Sigmoid colon (tissue), 7 donors: ENCODE data around the gene FXYD7. TPM values are rescaled to one million over a fixed set of nuclear protein-coding genes. Genes with fewer than 3 reads are reported as not detected.

Experiments used
- DNase-seq: peaks from one replicate; pipeline ENCODE4 v3.0.0-alpha.2; 2019
- H3K27ac ChIP-seq, 4 donors: fragments of 200-600 bp; sonication (generic); one replicate each; pipeline ENCODE4 v1.5.1; 2016 to 2019; ENCODE audit warnings: mild to moderate bottlenecking in 1 of 4
- H3K27me3 ChIP-seq, 3 donors: fragments of 200-600 bp; sonication (generic); one replicate each; pipeline ENCODE4 v1.5.1; 2019; ENCODE audit warnings: mild to moderate bottlenecking in 1 of 3
- H3K36me3 ChIP-seq, 4 donors: fragments of 200-600 bp; sonication (generic); one replicate each; pipeline ENCODE4 v1.5.1; 2016 to 2019
- H3K4me1 ChIP-seq, 4 donors: fragments of 200-600 bp; sonication (generic); one replicate each; pipeline ENCODE4 v1.5.1; 2017 to 2019
- H3K4me3 ChIP-seq, 4 donors: fragments of 200-600 bp; sonication (generic); one replicate each; pipeline ENCODE4 v1.5.1; 2017 to 2019; ENCODE audit warnings: mild to moderate bottlenecking in 2 of 4, moderate library complexity in 1 of 4
- H3K9me3 ChIP-seq, 4 donors: fragments of 200-600 bp in 3 of 4; sonication (generic) in 3 of 4; one replicate each; pipeline versions ENCODE4 v1.5.1 to v1.6.1; 2013 to 2019
- CTCF ChIP-seq, 4 experiments: fragments of 450-650 bp in 3 of 4; fragments of 200-600 bp in 1 of 4; IDR thresholded peaks; one replicate each; pipeline ENCODE4 v1.5.1; 2016 to 2019; ENCODE audit warnings: antibody characterized with exemption in 4 of 4, mild to moderate bottlenecking in 3 of 4, moderate library complexity in 2 of 4
- EP300 ChIP-seq, 4 donors: sonication (generic); formaldehyde crosslinking; IDR thresholded peaks; one replicate each; pipeline ENCODE4 v1.6.1; 2017; ENCODE audit warnings: antibody characterized with exemption in 4 of 4
- POLR2A ChIP-seq, 2 donors: fragments of 450-650 bp; IDR thresholded peaks; one replicate each; pipeline ENCODE4 v1.6.1; 2016; ENCODE audit warnings: antibody characterized with exemption in 2 of 2, mild to moderate bottlenecking in 2 of 2, moderate library complexity in 2 of 2
- POLR2AphosphoS5 ChIP-seq, 4 donors: sonication (generic); formaldehyde crosslinking; IDR thresholded peaks; one replicate each; pipeline ENCODE4 v1.6.1; 2017; ENCODE audit warnings: antibody characterized with exemption in 4 of 4
- WGBS, 2 donors: extraction: QIAGEN DNeasy Blood & Tissue Kit; methylation state at CpG; one replicate each; pipeline ENCODE4 v1.1.7; 2013; 5-methylcytosine and 5-hydroxymethylcytosine counted together
- intact Hi-C: fragments of 100-400 bp; cut with DNase I; formaldehyde crosslinking; loops from one replicate; pipeline ENCODE4 v1.15.1; 2023
- polyA plus RNA-seq, 3 donors: library from polyadenylated mRNA; stranded (reverse); fragments of 200-250 nt; gene quantifications; one replicate each; pipeline ENCODE4 v1.2.3, GENCODE V29; 2013
- total RNA-seq, 4 donors: library from RNA; depleted of rRNA; stranded (reverse); fragments of >200 nt; gene quantifications; one replicate each; pipeline ENCODE4 v1.1.0, GENCODE V29; 2016
- donor health status: healthy with polysubstance abuse.
- donor health status: Bipolar disorder and iron deficiency.
- donor health status: healthy.

Gene FXYD7
- total and polyA plus RNA-seq, 7 donors: 1.7 to 3.3 TPM; not detected in 5

- DNase-seq: no peak
- peak overlapping the region in 2 of 4 donors; percentile 18 to 20 for H3K4me3 ChIP-seq
- H3K27ac ChIP-seq: peak overlapping the region; percentile 37 to 67 (median 58)
- no peaks in the 10 kb centered on the region for H3K9me3 ChIP-seq
- TF ChIP-seq CTCF (IDR thresholded peaks at IDR 0.05): no peak
- TF ChIP-seq POLR2A (IDR thresholded peaks at IDR 0.05): peak in 1 of 2 donors; percentile 27
- no peak for TF ChIP-seq EP300 (IDR thresholded peaks at IDR 0.05)
- peak in 2 of 4 donors; percentile 54 to 56 for TF ChIP-seq POLR2AphosphoS5 (IDR thresholded peaks at IDR 0.05)
- peaks cover 0 to 16% (median 10%) of the 10 kb centered on the region in 4 donors for H3K4me1 ChIP-seq
- intact Hi-C loops: no loop called here
- 42 to 61% methylated on average over 13 of the region's 13 CpGs for WGBS, 2 donors
- no peaks in the 10 kb centered on the region for H3K36me3 ChIP-seq
- H3K27me3 ChIP-seq: peaks cover 0 to 5% (median 0%) of the 10 kb centered on the region in 3 donors
These were observed 24.6 kb upstream of the FXYD7 start for GRCh38 chr19:35118268-35119020.

DNA sequence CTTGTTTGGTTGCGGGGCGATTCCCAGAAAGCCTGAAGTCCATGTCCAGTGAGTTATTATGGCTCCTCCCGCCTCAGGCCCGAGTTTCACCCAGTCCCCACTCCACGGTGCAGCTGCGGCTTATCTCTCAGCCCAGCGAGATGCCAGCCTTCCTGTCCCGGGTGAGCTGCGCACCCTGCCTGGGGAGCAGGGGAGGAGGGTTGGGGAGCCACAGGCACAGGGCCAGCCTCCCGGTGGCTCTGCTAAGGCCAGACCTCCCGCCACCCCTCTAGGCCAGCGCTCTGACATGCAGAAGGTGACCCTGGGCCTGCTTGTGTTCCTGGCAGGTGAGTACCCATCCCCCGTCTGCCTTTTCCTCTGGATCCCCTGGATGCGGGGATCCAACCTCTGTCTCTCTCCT is 24.0 kb upstream of the FXYD7 start:
- H3K9me3 ChIP-seq: no peaks in the 10 kb centered on the region
- peak overlapping the region in 2 of 4 donors; percentile 18 to 20 for H3K4me3 ChIP-seq
- TF ChIP-seq POLR2AphosphoS5 (IDR thresholded peaks at IDR 0.05): no peak
- no peak for TF ChIP-seq POLR2A (IDR thresholded peaks at IDR 0.05)
- no peak for TF ChIP-seq CTCF (IDR thresholded peaks at IDR 0.05)
- TF ChIP-seq EP300 (IDR thresholded peaks at IDR 0.05): no peak
- DNase-seq: no peak
- no peaks in the 10 kb centered on the region for H3K36me3 ChIP-seq
- H3K4me1 ChIP-seq: peaks cover 0 to 19% (median 13%) of the 10 kb centered on the region in 4 donors
- intact Hi-C loops: no loop called here
- H3K27me3 ChIP-seq: peaks cover 0 to 5% (median 0%) of the 10 kb centered on the region in 3 donors
- WGBS, 2 donors: 48 to 59% methylated on average over 14 of the region's 14 CpGs
- peak overlapping the region; percentile 37 to 67 (median 58) for H3K27ac ChIP-seq

GRCh38 chr19:35119578-35120155 is 23.4 kb upstream of the FXYD7 start:
- intact Hi-C loops: loop anchor here (10.0 kb wide), 1 partner anchor 145 kb away; no protein-coding TSS in a partner anchor
- Histone ChIP-seq H3K36me3 (no peaks in the 10 kb centered on the region), H3K4me3 (peak overlapping the region in 1 of 4 donors; percentile 18), H3K4me1 (peaks cover 0 to 18% (median 12%) of the 10 kb centered on the region in 4 donors), H3K27ac (peak overlapping the region; percentile 40 to 67 (median 52)), H3K27me3 (peaks cover 0 to 5% (median 0%) of the 10 kb centered on the region in 3 donors), H3K9me3 (no peaks in the 10 kb centered on the region)
- DNase-seq: no peak
- no peak for TF ChIP-seq CTCF (IDR thresholded peaks at IDR 0.05)
- TF ChIP-seq EP300 (IDR thresholded peaks at IDR 0.05): no peak
- TF ChIP-seq POLR2AphosphoS5 (IDR thresholded peaks at IDR 0.05): no peak
- no peak for TF ChIP-seq POLR2A (IDR thresholded peaks at IDR 0.05)
- WGBS, 2 donors: 82 to 84% methylated on average over 9 of the region's 9 CpGs

- Histone ChIP-seq H3K27ac (peak overlapping the region; percentile 45 to 67 (median 56)), H3K4me3 (no peak overlapping the region), H3K4me1 (peaks cover 0 to 19% (median 10%) of the 10 kb centered on the region in 4 donors), H3K9me3 (no peaks in the 10 kb centered on the region), H3K27me3 (no peaks in the 10 kb centered on the region), H3K36me3 (no peaks in the 10 kb centered on the region)
- 25 to 52% methylated on average over 7 of the region's 7 CpGs for WGBS, 2 donors
- peak in 1 of 4 donors; percentile 24 for TF ChIP-seq POLR2AphosphoS5 (IDR thresholded peaks at IDR 0.05)
- TF ChIP-seq EP300 (IDR thresholded peaks at IDR 0.05): no peak
- no peak for TF ChIP-seq POLR2A (IDR thresholded peaks at IDR 0.05)
- no peak for DNase-seq
- intact Hi-C loops: loop anchor here (10.0 kb wide), 1 partner anchor 146 kb away; no protein-coding TSS in a partner anchor
These were observed 22.6 kb upstream of the FXYD7 start for GRCh38 chr19:35120492-35120891.

GRCh38 chr19:35120898-35121297 is 22.2 kb upstream of the FXYD7 start:
- H3K4me1 ChIP-seq: peaks cover 0 to 20% (median 10%) of the 10 kb centered on the region in 4 donors
- no peak for TF ChIP-seq EP300 (IDR thresholded peaks at IDR 0.05)
- peak in 1 of 2 donors; percentile 21 for TF ChIP-seq POLR2A (IDR thresholded peaks at IDR 0.05)

More at GRCh38 chr19:35120898-35121297, 22.2 kb upstream of the FXYD7 start:
- 43 to 76% methylated on average over 7 of the region's 7 CpGs for WGBS, 2 donors
- Histone ChIP-seq H3K36me3 (no peaks in the 10 kb centered on the region), H3K27ac (peak overlapping the region; percentile 41 to 59 (median 48)), H3K9me3 (no peaks in the 10 kb centered on the region), H3K4me3 (no peak overlapping the region), H3K27me3 (no peaks in the 10 kb centered on the region)
- DNase-seq: no peak
- intact Hi-C loops: loop anchor here (10.0 kb wide), 1 partner anchor 146 kb away; no protein-coding TSS in a partner anchor
